ENCODE measurements around the gene DLX2.

The DLX2 gene

GRCh38 chr2:172079416-172079815, 23.3 kb downstream of the DLX2 start:
- no peak for ATAC-seq
- TF ChIP-seq TOX (CRISPR knock-in tag; IDR thresholded peaks at IDR 0.05; ENCODE audit: borderline replicate concordance) = no peak
- TF ChIP-seq PPARA (CRISPR knock-in tag; IDR thresholded peaks at IDR 0.05; ENCODE audit: borderline replicate concordance) = no peak
- TF ChIP-seq ISL1 (CRISPR knock-in tag; IDR thresholded peaks at IDR 0.05) = no peak
- TF ChIP-seq CREB5 (CRISPR knock-in tag; IDR thresholded peaks at IDR 0.05; ENCODE audit: low read depth) = no peak
- no peak for TF ChIP-seq GLIS3 (CRISPR knock-in tag; IDR thresholded peaks at IDR 0.05)
- TF ChIP-seq ESRRG (CRISPR knock-in tag; IDR thresholded peaks at IDR 0.05) = no peak
- no peak for TF ChIP-seq TCF4 (CRISPR knock-in tag; IDR thresholded peaks at IDR 0.05; ENCODE audit: borderline replicate concordance)
- TF ChIP-seq ZFP30 (CRISPR knock-in tag; IDR thresholded peaks at IDR 0.05) = no peak; the same call in 1 of the 2 replicates
- no peak for TF ChIP-seq ZC3H10 (CRISPR knock-in tag; IDR thresholded peaks at IDR 0.05)
- TF ChIP-seq TSHZ2 (CRISPR knock-in tag; IDR thresholded peaks at IDR 0.05) = no peak
- TF ChIP-seq ZFP3 (CRISPR knock-in tag; IDR thresholded peaks at IDR 0.05) = no peak
- no peak for TF ChIP-seq ARNTL (CRISPR knock-in tag; IDR thresholded peaks at IDR 0.05; ENCODE audit: borderline replicate concordance, low read depth)
- TF ChIP-seq ZNF8 (CRISPR knock-in tag; IDR thresholded peaks at IDR 0.05) = no peak

GRCh38 chr2:172074254-172074653, 28.4 kb downstream of the DLX2 start:
- TF ChIP-seq CREB5 (CRISPR knock-in tag; IDR thresholded peaks at IDR 0.05; ENCODE audit: low read depth) (no peak), PPARA (CRISPR knock-in tag; IDR thresholded peaks at IDR 0.05; ENCODE audit: borderline replicate concordance) (no peak), RARB (CRISPR knock-in tag; IDR thresholded peaks at IDR 0.05) (no peak), SNAI2 (CRISPR knock-in tag; IDR thresholded peaks at IDR 0.05) (no peak), ARNTL (CRISPR knock-in tag; IDR thresholded peaks at IDR 0.05; ENCODE audit: borderline replicate concordance, low read depth) (no peak), OSR1 (CRISPR knock-in tag; IDR thresholded peaks at IDR 0.05) (no peak), GLIS3 (CRISPR knock-in tag; IDR thresholded peaks at IDR 0.05) (no peak), BACH2 (CRISPR knock-in tag; IDR thresholded peaks at IDR 0.05; ENCODE audit: borderline replicate concordance) (no peak), POU6F1 (CRISPR knock-in tag; IDR thresholded peaks at IDR 0.05; ENCODE audit: borderline replicate concordance, low read depth) (no peak), TCF4 (CRISPR knock-in tag; IDR thresholded peaks at IDR 0.05; ENCODE audit: borderline replicate concordance) (no peak), ZNF70 (CRISPR knock-in tag; IDR thresholded peaks at IDR 0.05) (no peak), ZFP3 (CRISPR knock-in tag; IDR thresholded peaks at IDR 0.05) (no peak), TOX (CRISPR knock-in tag; IDR thresholded peaks at IDR 0.05; ENCODE audit: borderline replicate concordance) (no peak), ZFP30 (CRISPR knock-in tag; IDR thresholded peaks at IDR 0.05) (no peak), ESRRG (CRISPR knock-in tag; IDR thresholded peaks at IDR 0.05) (no peak), ZNF565 (CRISPR knock-in tag; conservative IDR thresholded peaks at IDR 0.05; ENCODE audit: low read depth) (no peak), ZC3H10 (CRISPR knock-in tag; IDR thresholded peaks at IDR 0.05) (no peak)
- ATAC-seq = no peak

- no peak for ATAC-seq
- TF ChIP-seq BACH2 (CRISPR knock-in tag; IDR thresholded peaks at IDR 0.05; ENCODE audit: borderline replicate concordance) (no peak), OSR1 (CRISPR knock-in tag; IDR thresholded peaks at IDR 0.05) (no peak), PPARA (CRISPR knock-in tag; IDR thresholded peaks at IDR 0.05; ENCODE audit: borderline replicate concordance) (no peak), TSHZ2 (CRISPR knock-in tag; IDR thresholded peaks at IDR 0.05) (no peak), ZNF565 (CRISPR knock-in tag; conservative IDR thresholded peaks at IDR 0.05; ENCODE audit: low read depth) (no peak), ESRRG (CRISPR knock-in tag; IDR thresholded peaks at IDR 0.05) (no peak), GLIS3 (CRISPR knock-in tag; IDR thresholded peaks at IDR 0.05) (no peak), CREB5 (CRISPR knock-in tag; IDR thresholded peaks at IDR 0.05; ENCODE audit: low read depth) (no peak)
Measured at GRCh38 chr2:172073518-172073917, 29.2 kb downstream of the DLX2 start.
